ENCODE results near the gene STIMATE.

Gene STIMATE

DNA sequence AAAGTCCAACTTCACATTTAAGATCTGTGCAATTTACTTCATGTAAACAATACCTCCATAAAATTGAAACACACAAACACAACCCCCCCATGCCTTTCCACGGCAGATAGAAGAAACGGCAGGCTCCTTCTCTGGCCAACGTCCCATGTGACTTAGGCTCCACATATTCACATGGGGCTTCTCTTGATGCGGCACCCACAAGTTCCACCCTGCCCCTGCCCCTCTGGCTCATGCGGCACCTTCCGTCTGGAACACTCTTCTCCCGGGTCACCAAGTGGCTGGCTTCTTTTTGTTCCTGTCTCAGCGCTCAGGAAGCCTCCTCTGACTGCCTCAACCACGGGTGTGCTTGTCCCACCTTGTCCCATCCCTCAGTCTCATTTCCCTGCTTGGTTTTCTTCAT, 25.6 kb downstream of the STIMATE start:
- no peak for DNase-seq (ENCODE audit: low read depth in 1 of 2, low spot score in 1 of 2)

DNA sequence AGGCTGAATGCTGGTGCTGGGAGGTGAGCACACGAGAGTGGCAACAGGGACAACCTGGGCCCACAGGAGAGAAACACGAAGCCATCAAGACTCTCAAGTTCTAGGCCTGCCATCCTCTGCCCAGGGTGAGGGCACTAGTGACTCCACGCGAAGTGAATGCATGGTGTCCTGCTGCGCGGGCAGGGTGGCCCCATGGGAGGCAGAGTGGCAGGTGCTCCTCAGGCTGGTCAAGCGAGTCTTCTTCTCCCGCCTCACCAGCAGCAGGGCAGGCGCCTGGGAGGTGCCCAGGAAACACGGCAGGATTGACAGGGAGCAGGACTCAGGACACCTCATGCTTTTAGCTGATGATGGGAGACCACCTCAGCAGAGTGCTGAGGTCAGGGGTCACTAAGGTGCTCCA, 26.9 kb downstream of the STIMATE start:
- no peak for DNase-seq (ENCODE audit: low read depth in 1 of 2, low spot score in 1 of 2)

- DNase-seq (ENCODE audit: low read depth in 1 of 2, low spot score in 1 of 2) = no peak
Measured at GRCh38 chr3:52866427-52866826, 30.9 kb downstream of the STIMATE start.

DNA sequence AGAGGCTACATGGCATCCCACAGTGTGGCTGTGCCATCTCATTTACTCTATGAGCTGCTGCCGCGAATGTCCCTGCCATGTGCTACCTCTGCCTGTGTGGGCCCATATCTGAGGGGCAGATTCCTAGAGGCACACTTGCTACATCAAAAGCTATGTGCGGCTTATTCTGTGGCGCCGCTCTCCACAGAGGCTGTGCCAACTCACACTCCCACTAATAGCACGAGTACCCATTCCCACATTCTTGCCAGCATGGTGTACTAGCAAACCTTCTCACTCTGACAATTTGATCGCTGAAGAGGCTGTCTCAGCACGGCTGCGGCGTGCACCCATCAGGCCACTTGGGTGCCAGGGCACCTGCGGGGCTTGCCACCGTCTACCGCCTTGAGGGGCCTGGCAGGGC, 31.4 kb downstream of the STIMATE start:
- no peak for DNase-seq (ENCODE audit: low read depth in 1 of 2, low spot score in 1 of 2)

DNA sequence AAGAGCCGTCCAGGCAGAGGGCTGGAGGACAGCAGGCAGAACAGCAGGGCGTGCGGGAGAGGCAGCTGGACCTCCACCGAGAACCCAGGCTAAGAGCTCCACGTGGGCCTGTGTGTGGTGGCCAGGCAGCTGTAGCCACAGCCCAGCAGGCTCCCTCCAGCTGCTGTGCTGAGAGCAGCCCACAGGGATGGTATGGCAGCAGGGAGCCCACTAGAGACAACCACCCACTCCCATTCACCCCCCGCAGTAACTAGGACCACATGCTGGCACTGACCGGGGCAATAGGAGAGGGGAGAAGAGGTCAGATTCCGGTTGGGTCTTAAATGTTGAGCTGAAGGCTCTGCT, 37.0 kb downstream of the STIMATE start:
- no peak for DNase-seq (ENCODE audit: low read depth in 1 of 2, low spot score in 1 of 2)

- DNase-seq (ENCODE audit: low read depth in 1 of 2, low spot score in 1 of 2) = no peak
Measured at GRCh38 chr3:52859686-52860423, 37.5 kb downstream of the STIMATE start.

- no peak for DNase-seq (ENCODE audit: low read depth in 1 of 2, low spot score in 1 of 2)
Measured at GRCh38 chr3:52857864-52858263, 39.5 kb downstream of the STIMATE start.

GRCh38 chr3:52857133-52857532, 40.2 kb downstream of the STIMATE start:
- no peak for DNase-seq (ENCODE audit: low read depth in 1 of 2, low spot score in 1 of 2)

- DNase-seq (ENCODE audit: low read depth in 1 of 2, low spot score in 1 of 2) = no peak
Measured at GRCh38 chr3:52856666-52857065, 40.7 kb downstream of the STIMATE start.

DNA sequence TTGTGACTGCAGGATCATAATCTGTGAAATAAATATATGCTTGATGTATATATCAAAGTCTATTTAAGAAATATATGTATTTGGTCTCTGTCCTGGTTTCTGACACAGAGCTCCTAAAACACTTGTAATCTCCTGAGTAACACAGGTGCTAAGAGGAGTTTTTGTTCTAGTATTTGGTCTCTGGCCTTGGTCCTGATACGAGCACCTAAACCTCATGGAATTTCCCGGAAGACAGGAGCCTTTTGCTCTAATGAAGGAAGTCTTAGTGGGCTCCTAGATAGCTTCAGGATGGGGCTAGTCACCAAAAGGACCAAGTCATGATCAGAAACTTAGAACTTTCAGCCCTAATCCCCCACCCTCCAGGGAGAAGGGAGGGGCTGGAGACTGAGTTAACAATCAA, 43.3 kb downstream of the STIMATE start:
- no peak for DNase-seq (ENCODE audit: low read depth in 1 of 2, low spot score in 1 of 2)

DNA sequence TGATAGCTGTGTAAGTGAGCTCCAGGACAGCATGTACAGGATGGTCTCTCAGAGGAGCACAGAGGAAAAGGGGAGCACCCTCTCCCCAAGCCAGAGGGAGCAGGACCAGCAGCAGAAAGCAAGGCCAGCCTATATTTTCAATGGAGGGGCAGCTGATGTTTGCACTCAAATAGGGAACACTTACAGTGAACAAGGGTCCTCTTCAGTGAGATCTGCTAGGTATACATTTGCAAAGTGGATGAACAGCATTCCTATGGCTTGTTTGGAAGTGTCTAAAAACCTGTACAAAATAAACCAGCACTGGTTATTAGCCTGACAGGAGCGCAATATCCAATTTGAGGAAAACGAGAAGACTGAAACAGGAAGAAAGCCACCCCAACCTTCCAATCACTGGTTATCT, 44.9 kb downstream of the STIMATE start:
- DNase-seq (ENCODE audit: low read depth in 1 of 2, low spot score in 1 of 2) = no peak

GRCh38 chr3:52851348-52851747, 46.0 kb downstream of the STIMATE start:
- no peak for DNase-seq (ENCODE audit: low read depth in 1 of 2, low spot score in 1 of 2)

DNA sequence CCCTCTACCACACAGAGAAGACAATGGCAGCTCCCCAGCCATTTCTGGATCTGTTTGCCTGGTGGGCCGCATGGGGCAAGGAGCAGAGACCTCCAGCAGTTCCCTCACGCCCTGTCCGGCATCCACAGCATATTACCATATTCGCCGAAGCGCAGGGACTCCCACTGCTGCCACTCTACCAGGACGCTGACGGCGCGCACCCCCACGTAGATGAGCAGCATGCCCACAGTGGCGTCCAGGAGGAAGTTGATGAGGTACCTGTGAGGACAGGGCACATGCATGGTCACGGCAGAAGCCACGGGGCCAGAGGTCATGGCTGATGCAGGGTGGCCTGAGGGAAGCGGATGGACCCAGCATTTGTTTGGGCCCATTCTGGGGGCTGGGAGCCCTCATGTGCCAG, 47.7 kb downstream of the STIMATE start:
- no peak for DNase-seq (ENCODE audit: low read depth in 1 of 2, low spot score in 1 of 2)

GRCh38 chr3:52848617-52849016, 48.7 kb downstream of the STIMATE start:
- no peak for DNase-seq (ENCODE audit: low read depth in 1 of 2, low spot score in 1 of 2)

GRCh38 chr3:52847726-52848125, 49.6 kb downstream of the STIMATE start:
- DNase-seq (ENCODE audit: low read depth in 1 of 2, low spot score in 1 of 2) = no peak

- DNase-seq (ENCODE audit: low read depth in 1 of 2, low spot score in 1 of 2) = no peak
Measured at GRCh38 chr3:52847241-52847640, 50.1 kb downstream of the STIMATE start.

- no peak for DNase-seq (ENCODE audit: low read depth in 1 of 2, low spot score in 1 of 2)
Measured at GRCh38 chr3:52846432-52846965, 50.8 kb downstream of the STIMATE start.

DNA sequence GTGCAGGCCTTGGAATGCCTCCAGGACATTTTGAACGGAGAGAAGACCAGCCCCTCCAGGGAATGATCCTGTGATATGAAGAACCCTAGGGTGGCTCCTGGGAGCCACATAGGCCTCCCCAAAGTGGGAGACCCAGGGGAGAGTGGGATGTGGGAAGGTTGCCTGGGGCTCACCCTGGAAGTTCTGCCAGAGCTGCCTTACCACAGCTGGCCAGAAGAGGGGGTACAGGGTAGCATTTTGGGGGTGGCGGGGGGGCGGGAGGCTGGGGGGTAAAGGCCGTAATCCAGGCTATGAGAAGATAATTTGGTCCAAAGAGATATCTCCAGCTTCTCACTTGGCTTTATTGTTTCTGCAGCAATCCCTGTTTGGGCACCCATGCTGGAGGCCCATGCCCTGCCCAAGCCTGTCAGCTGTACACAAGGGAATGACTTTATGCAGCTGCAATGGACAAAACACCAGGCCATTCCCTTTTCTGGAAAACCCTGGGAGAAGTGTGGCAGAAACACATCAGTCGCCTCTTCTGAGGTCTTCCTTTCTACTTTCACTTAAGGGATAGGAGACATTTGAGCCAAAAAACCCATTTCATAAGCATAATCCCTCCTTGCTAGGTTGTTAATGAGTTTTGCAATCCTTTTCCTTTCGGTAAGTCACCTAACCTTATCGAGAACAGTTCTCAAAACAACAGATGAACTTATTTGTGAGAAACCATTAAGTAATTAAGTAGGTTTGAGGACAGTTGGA, 51.5 kb downstream of the STIMATE start:
- no peak for DNase-seq (ENCODE audit: low read depth in 1 of 2, low spot score in 1 of 2)

DNA sequence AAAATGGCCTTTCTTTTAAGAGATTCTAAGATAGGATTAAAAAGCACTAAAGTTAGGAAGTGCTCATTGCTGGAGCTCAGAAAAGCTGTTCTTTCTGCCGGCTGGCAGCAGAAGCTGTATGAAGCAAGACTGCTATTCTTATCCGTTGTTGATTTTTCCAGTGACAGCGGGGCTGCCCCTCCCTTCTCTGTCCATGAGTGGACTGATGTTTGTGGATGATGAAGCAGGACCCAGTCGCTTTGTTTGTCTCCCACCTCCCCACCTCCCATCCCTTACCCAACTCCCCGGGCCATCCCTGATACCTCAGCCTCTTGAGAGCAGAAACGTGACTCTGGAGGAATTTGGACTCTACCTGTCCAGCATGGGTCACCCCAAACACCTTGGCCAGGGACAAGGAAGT, 52.2 kb downstream of the STIMATE start:
- DNase-seq (ENCODE audit: low read depth in 1 of 2, low spot score in 1 of 2) = no peak

DNA sequence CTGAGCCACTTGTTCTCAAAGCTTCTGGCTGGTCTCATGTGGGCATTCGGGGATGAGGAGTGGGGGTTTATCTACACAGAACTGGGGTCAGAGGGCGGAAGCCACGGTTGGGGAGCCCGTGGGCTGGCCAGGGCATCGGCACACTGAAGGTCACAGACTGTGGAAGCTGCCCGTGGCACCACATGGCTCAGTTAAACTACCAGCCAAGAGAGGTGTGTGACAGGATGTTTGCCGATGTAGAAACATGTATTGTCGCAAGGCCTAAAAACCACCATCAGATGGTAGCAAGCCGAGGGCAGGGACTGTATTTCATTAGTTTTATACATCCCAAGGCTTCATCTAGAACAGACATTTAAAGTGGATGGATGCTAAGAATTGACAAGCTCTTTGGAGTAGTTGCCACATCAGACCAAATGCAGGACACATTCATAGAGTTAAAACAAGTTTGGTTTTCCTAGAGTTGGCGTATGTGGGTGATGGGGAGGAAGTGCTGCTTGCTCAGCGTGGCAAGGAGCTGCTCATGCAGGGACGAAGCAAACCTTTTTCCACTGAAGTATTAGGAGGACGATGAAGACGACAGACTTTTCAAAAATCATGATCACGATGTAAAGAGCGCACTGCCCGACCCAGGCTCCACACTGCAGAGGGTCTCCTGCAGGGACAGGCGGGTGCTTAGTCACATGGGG, 52.9 kb downstream of the STIMATE start:
- DNase-seq (ENCODE audit: low read depth in 1 of 2, low spot score in 1 of 2) = no peak

DNA sequence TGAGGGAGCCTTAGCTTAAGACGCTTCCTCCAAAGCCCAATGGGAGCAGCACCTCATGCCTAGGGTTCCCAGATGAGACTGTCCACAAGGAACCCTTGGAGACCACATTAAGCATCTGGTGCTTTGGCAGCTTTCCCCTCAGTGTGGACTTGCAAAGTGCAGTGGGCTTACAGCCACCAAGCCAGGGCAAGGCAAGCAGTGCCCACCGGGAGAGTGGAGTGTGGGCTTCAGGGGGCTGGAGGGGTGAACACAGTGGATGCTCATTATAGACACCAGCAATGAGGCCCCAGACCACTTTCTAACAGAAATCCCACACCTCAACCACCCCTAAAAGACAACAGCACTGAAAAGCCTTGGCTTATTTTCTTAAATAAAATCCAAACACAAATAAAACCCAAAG, 53.5 kb downstream of the STIMATE start:
- no peak for DNase-seq (ENCODE audit: low read depth in 1 of 2, low spot score in 1 of 2)
